Testis (tissue), 2 donors: ENCODE results near the gene DDX54.

Source experiments
- CTCF ChIP-seq, 3 experiments: fragments of 450-650 bp in 2 of 3; fragments of 200-600 bp in 1 of 3; sonication (generic) in 1 of 3; IDR thresholded peaks; one replicate each; pipeline ENCODE4 v1.5.1; 2016 to 2019; ENCODE audit warnings: antibody characterized with exemption in 3 of 3, mild to moderate bottlenecking in 2 of 3, moderate library complexity in 1 of 3
- POLR2A ChIP-seq: fragments of 450-650 bp; IDR thresholded peaks from one replicate; pipeline ENCODE4 v1.6.1; 2017; ENCODE audit warnings: antibody characterized with exemption, mild to moderate bottlenecking, moderate library complexity

GRCh38 chr12:113165521-113166450 lies 19.5 kb downstream of the DDX54 start:
- TF ChIP-seq CTCF (IDR thresholded peaks at IDR 0.05) (no peak), POLR2A (no peak)
